MCF 10A (cell line): Measurements from ENCODE around the gene UBAC2. TPM values are rescaled to one million over a fixed set of nuclear protein-coding genes. Genes with fewer than 3 reads are reported as not detected.

Experiments used
- BruUV-seq: library from RNA; stranded (reverse); fragments of 400-500 nt; replicated peaks from 2 replicates; lab custom pipeline; 2021; lab: Mats Ljungman, UMichigan
- CTCF ChIA-PET: fragments of 300-600 bp; sonication (Branson Sonifier 250); formaldehyde crosslinking; extraction: SDS; loops from one replicate; lab custom pipeline; 2021; ENCODE audit warnings: antibody characterized with exemption, inconsistent platforms; lab: Yijun Ruan, JAX
- POLR2A ChIA-PET: fragments of 300-600, 350-650 bp; sonication (Branson Sonifier 250); formaldehyde crosslinking; extraction: SDS; loops from one replicate; lab custom pipeline; 2020; ENCODE audit warnings: antibody characterized with exemption, inconsistent platforms; lab: Yijun Ruan, JAX
- DNase-seq: peaks from one replicate; pipeline ENCODE4 v3.0.0-alpha.2; 2018; ENCODE audit not compliant: unreplicated experiment
- H3K27ac Mint-ChIP-seq: one replicate; pipeline ENCODE4 v1.8.0; 2022; ENCODE audit warnings: mild to moderate bottlenecking, low read depth, mixed read lengths; ENCODE audit not compliant: unreplicated experiment
- H3K27me3 Mint-ChIP-seq: one replicate; pipeline ENCODE4 v1.8.0; 2022; ENCODE audit warnings: mixed read lengths; ENCODE audit not compliant: insufficient read depth, unreplicated experiment
- H3K36me3 Mint-ChIP-seq: one replicate; pipeline ENCODE4 v1.8.0; 2022; ENCODE audit warnings: mild to moderate bottlenecking, moderate library complexity, mixed read lengths; ENCODE audit not compliant: insufficient read depth, unreplicated experiment
- H3K4me1 Mint-ChIP-seq: one replicate; pipeline ENCODE4 v1.8.0; 2022; ENCODE audit warnings: mixed read lengths; ENCODE audit not compliant: insufficient read depth, unreplicated experiment
- H3K4me3 Mint-ChIP-seq: one replicate; pipeline ENCODE4 v1.8.0; 2022; ENCODE audit warnings: mild to moderate bottlenecking, moderate library complexity, mixed read lengths; ENCODE audit not compliant: unreplicated experiment
- H3K9me3 Mint-ChIP-seq: one replicate; pipeline ENCODE4 v1.8.0; 2022; ENCODE audit warnings: mixed read lengths; ENCODE audit not compliant: unreplicated experiment
- CTCF ChIP-seq: fragments of 200-600 bp; IDR thresholded peaks from one replicate; pipeline ENCODE4 v1.8.0; 2022; ENCODE audit warnings: antibody characterized with exemption, mild to moderate bottlenecking; ENCODE audit not compliant: unreplicated experiment
- intact Hi-C: fragments of 100-400 bp; cut with micrococcal nuclease; formaldehyde crosslinking; loops from 2 replicates; pipeline ENCODE4 v1.14.1; 2022
- total RNA-seq: library from RNA; stranded (reverse); gene quantifications from 2 replicates; pipeline ENCODE4 v1.2.3, GENCODE V29; 2022

Gene UBAC2
- total RNA-seq, 1 experiment from 2014 or later: 74.7 TPM

GRCh38 chr13:99299920-99300341 lies 99.3 kb downstream of the UBAC2 start:
- H3K4me1 Mint-ChIP-seq: no peaks in the 10 kb centered on the region
- DNase-seq: no peak
- no peaks in the 10 kb centered on the region for H3K27me3 Mint-ChIP-seq
- BruUV-seq: no TSS peak
- POLR2A ChIA-PET: no interaction called here
- intact Hi-C loops: no loop called here
- no peak for TF ChIP-seq CTCF
- CTCF ChIA-PET: interaction anchor here (1.6 kb wide), 1 partner anchor 33 kb away, joined by 7 read pairs; no protein-coding TSS in a partner anchor
- peaks cover 16% of the 10 kb centered on the region for H3K36me3 Mint-ChIP-seq
- no peak overlapping the region for H3K27ac Mint-ChIP-seq
- no peaks in the 10 kb centered on the region for H3K9me3 Mint-ChIP-seq
- H3K4me3 Mint-ChIP-seq: no peak overlapping the region

GRCh38 chr13:99301056-99301838 lies 100.6 kb downstream of the UBAC2 start:
- POLR2A ChIA-PET: no interaction called here
- intact Hi-C loops: no loop called here
- H3K27ac Mint-ChIP-seq: no peak overlapping the region
- H3K4me1 Mint-ChIP-seq: no peaks in the 10 kb centered on the region
- peaks cover 12% of the 10 kb centered on the region for H3K36me3 Mint-ChIP-seq
- no peak for TF ChIP-seq CTCF
- CTCF ChIA-PET: interaction anchor here (1.2 to 1.6 kb wide), 3 partner anchors 32 to 135 kb away, joined by 3 to 7 read pairs (median 4); no protein-coding TSS in a partner anchor
- no peak overlapping the region for H3K4me3 Mint-ChIP-seq
- DNase-seq: no peak
- no peaks in the 10 kb centered on the region for H3K9me3 Mint-ChIP-seq
- no peaks in the 10 kb centered on the region for H3K27me3 Mint-ChIP-seq
- no TSS peak for BruUV-seq

- Mint-ChIP-seq H3K4me3 (no peak overlapping the region), H3K4me1 (peaks cover 2% of the 10 kb centered on the region), H3K27ac (no peak overlapping the region), H3K9me3 (no peaks in the 10 kb centered on the region), H3K27me3 (no peaks in the 10 kb centered on the region), H3K36me3 (peaks cover 12% of the 10 kb centered on the region)
- ChIA-PET CTCF (interaction anchor here (1.2 to 1.4 kb wide), 3 partner anchors 33 to 135 kb away, joined by 3 to 8 read pairs (median 4); no protein-coding TSS in a partner anchor), POLR2A (no interaction called here)
- no TSS peak for BruUV-seq
- intact Hi-C loops: no loop called here
- TF ChIP-seq CTCF: no peak
- no peak for DNase-seq
Measured at GRCh38 chr13:99301913-99302636, 101.4 kb downstream of the UBAC2 start.
